ENCODE data around the gene SEC14L1. TPM values are rescaled to one million over a fixed set of nuclear protein-coding genes. Genes with fewer than 3 reads are reported as not detected.

Gene SEC14L1
- total and polyA plus RNA-seq, 4 donors: 17.0 to 52.0 (median 26.8) TPM

DNA sequence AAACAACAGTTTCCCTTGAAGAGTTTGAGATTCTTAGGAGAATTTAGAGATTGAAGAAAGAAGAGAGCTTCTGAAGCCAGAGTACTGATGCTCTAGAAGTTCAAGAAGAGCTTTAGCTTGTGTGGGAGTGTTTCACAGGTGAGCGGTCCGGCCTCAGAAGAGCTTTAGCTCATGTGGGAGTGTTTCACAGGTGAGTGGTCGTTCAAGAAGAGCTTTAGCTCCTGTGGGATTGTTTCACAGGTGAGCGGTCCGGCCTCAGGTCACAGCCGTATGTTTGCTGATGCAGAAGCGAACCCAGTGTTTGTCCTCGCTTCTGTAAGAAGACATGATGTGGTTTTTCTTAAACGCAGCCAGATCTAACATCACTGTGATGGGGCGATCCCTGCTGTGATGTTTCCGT is 76.4 kb downstream of the SEC14L1 start:
- Histone ChIP-seq H3K9me3 (ENCODE audit: control insufficient read depth in 4 of 4, low read length in 3 of 4) (no peaks in the 10 kb centered on the region), H3K36me3 (ENCODE audit: control insufficient read depth in 4 of 4, insufficient read depth in 3 of 4, low read depth in 1 of 4, low read length in 3 of 4) (peaks cover 2 to 37% (median 23%) of the 10 kb centered on the region in 4 donors), H3K4me1 (ENCODE audit: control insufficient read depth in 4 of 4, insufficient read depth in 4 of 4, low read length in 3 of 4) (no peaks in the 10 kb centered on the region), H3K27me3 (ENCODE audit: control insufficient read depth in 4 of 4, insufficient read depth in 4 of 4, low read length in 3 of 4) (no peaks in the 10 kb centered on the region), H3K9ac (ENCODE audit: low read depth in 1 of 2, low read length in 2 of 2) (no peak overlapping the region), H3K27ac (ENCODE audit: low read depth in 1 of 2, low read length in 2 of 2) (no peak overlapping the region), H3K4me3 (ENCODE audit: low read depth in 1 of 3, low read length in 3 of 3) (no peak overlapping the region)
- DNase-seq (ENCODE audit: low spot score): no peak
- 91% methylated on average over 11 of the region's 11 CpGs for WGBS
- TF ChIP-seq HNF4G (IDR thresholded peaks at IDR 0.05) (no peak), HNF4A (conservative IDR thresholded peaks at IDR 0.05) (no peak), JUND (IDR thresholded peaks at IDR 0.05) (no peak), RAD21 (IDR thresholded peaks at IDR 0.05) (no peak), FOXA2 (IDR thresholded peaks at IDR 0.05) (no peak), NR2F2 (IDR thresholded peaks at IDR 0.05) (no peak), GABPA (IDR thresholded peaks at IDR 0.05 in 1 of 2, conservative IDR thresholded peaks at IDR 0.05 in 1 of 2) (no peak), TAF1 (conservative IDR thresholded peaks at IDR 0.05) (no peak), YY1 (IDR thresholded peaks at IDR 0.05) (no peak), ATF3 (IDR thresholded peaks at IDR 0.05) (no peak), SP1 (IDR thresholded peaks at IDR 0.05) (no peak), EGR1 (IDR thresholded peaks at IDR 0.05; ENCODE audit: low read depth in 2 of 2) (no peak), FOXA1 (IDR thresholded peaks at IDR 0.05) (no peak), ZBTB33 (IDR thresholded peaks at IDR 0.05) (no peak)
- TF ChIP-seq, protein P1, sequence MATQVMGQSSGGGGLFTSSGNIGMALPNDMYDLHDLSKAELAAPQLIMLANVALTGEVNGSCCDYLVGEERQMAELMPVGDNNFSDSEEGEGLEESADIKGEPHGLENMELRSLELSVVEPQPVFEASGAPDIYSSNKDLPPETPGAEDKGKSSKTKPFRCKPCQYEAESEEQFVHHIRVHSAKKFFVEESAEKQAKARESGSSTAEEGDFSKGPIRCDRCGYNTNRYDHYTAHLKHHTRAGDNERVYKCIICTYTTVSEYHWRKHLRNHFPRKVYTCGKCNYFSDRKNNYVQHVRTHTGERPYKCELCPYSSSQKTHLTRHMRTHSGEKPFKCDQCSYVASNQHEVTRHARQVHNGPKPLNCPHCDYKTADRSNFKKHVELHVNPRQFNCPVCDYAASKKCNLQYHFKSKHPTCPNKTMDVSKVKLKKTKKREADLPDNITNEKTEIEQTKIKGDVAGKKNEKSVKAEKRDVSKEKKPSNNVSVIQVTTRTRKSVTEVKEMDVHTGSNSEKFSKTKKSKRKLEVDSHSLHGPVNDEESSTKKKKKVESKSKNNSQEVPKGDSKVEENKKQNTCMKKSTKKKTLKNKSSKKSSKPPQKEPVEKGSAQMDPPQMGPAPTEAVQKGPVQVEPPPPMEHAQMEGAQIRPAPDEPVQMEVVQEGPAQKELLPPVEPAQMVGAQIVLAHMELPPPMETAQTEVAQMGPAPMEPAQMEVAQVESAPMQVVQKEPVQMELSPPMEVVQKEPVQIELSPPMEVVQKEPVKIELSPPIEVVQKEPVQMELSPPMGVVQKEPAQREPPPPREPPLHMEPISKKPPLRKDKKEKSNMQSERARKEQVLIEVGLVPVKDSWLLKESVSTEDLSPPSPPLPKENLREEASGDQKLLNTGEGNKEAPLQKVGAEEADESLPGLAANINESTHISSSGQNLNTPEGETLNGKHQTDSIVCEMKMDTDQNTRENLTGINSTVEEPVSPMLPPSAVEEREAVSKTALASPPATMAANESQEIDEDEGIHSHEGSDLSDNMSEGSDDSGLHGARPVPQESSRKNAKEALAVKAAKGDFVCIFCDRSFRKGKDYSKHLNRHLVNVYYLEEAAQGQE (IDR thresholded peaks at IDR 0.05): no peak

DNA sequence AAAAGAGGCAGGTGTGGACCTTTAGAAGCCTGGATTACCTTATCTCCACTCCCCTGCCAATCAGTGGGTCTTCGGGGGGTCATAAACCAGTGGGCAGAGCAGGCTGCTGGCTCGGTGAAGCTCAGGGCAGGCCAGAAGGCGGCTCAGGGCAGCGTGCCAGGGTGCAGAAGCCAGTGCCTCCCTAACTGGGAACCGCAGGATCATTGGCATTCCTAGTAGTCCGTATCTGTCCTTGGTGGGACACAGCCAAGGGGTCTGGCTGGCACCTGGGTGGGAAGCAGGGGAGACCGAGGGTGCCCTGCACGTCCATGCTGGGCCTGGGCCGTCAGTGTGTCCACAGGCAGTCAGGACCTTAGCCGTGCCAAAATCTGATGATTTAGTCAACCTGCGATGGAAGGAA is 76.8 kb downstream of the SEC14L1 start:
- H3K4me1 ChIP-seq (ENCODE audit: control insufficient read depth in 4 of 4, insufficient read depth in 4 of 4, low read length in 3 of 4): no peaks in the 10 kb centered on the region
- no peak overlapping the region for H3K9ac ChIP-seq (ENCODE audit: low read depth in 1 of 2, low read length in 2 of 2)
- no peak overlapping the region for H3K27ac ChIP-seq (ENCODE audit: low read depth in 1 of 2, low read length in 2 of 2)
- no peak for DNase-seq (ENCODE audit: low spot score)
- no peaks in the 10 kb centered on the region for H3K9me3 ChIP-seq (ENCODE audit: control insufficient read depth in 4 of 4, low read length in 3 of 4)
- 88% methylated on average over 11 of the region's 11 CpGs for WGBS
- no peaks in the 10 kb centered on the region for H3K27me3 ChIP-seq (ENCODE audit: control insufficient read depth in 4 of 4, insufficient read depth in 4 of 4, low read length in 3 of 4)
- peaks cover 0 to 34% (median 18%) of the 10 kb centered on the region in 4 donors for H3K36me3 ChIP-seq (ENCODE audit: control insufficient read depth in 4 of 4, insufficient read depth in 3 of 4, low read depth in 1 of 4, low read length in 3 of 4)
- no peak overlapping the region for H3K4me3 ChIP-seq (ENCODE audit: low read depth in 1 of 3, low read length in 3 of 3)
- no peak for TF ChIP-seq TAF1 (conservative IDR thresholded peaks at IDR 0.05)
- no peak for TF ChIP-seq RAD21 (IDR thresholded peaks at IDR 0.05)
- no peak for TF ChIP-seq JUND (IDR thresholded peaks at IDR 0.05)
- no peak for TF ChIP-seq SP1 (IDR thresholded peaks at IDR 0.05)
- TF ChIP-seq, protein P1 (IDR thresholded peaks at IDR 0.05): no peak
- no peak for TF ChIP-seq ATF3 (IDR thresholded peaks at IDR 0.05)
- TF ChIP-seq YY1 (IDR thresholded peaks at IDR 0.05): no peak
- no peak for TF ChIP-seq NR2F2 (IDR thresholded peaks at IDR 0.05)
